ENCODE results near the gene SNAP29.

- TF ChIP-seq, protein P1, sequence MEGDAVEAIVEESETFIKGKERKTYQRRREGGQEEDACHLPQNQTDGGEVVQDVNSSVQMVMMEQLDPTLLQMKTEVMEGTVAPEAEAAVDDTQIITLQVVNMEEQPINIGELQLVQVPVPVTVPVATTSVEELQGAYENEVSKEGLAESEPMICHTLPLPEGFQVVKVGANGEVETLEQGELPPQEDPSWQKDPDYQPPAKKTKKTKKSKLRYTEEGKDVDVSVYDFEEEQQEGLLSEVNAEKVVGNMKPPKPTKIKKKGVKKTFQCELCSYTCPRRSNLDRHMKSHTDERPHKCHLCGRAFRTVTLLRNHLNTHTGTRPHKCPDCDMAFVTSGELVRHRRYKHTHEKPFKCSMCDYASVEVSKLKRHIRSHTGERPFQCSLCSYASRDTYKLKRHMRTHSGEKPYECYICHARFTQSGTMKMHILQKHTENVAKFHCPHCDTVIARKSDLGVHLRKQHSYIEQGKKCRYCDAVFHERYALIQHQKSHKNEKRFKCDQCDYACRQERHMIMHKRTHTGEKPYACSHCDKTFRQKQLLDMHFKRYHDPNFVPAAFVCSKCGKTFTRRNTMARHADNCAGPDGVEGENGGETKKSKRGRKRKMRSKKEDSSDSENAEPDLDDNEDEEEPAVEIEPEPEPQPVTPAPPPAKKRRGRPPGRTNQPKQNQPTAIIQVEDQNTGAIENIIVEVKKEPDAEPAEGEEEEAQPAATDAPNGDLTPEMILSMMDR (IDR thresholded peaks at IDR 0.05; ENCODE audit: low read length), result no peak
- TF ChIP-seq EZH2 (IDR thresholded peaks at IDR 0.05; ENCODE audit: borderline replicate concordance, low read length), result no peak
Measured at GRCh38 chr22:20833225-20833665, 25.6 kb upstream of the SNAP29 start.

Data from OCI-LY1 (cell line).